ENCODE results near the gene RNF220. TPM values are rescaled to one million over a fixed set of nuclear protein-coding genes. Genes with fewer than 3 reads are reported as not detected.
A peak's percentile ranks its signal among the peaks of the same experiment; 100 is the strongest.

RNF220 gene
- total and polyA plus RNA-seq, 9 of the 15 experiments (the other 6 are each of a cell fraction or from before 2014, with no cell fraction given) = 5.1 to 117 (median 66.9) TPM

GRCh38 chr1:44433209-44433608 lies 28.2 kb downstream of the RNF220 start (continued):
- TF ChIP-seq KAT8 (IDR thresholded peaks at IDR 0.05; ENCODE audit: low read depth) (no peak), C11orf30 (IDR thresholded peaks at IDR 0.05; ENCODE audit: low read depth) (peak; percentile 84), ZFX (CRISPR knock-in tag; IDR thresholded peaks at IDR 0.05) (no peak), NFE2L1 (tag; IDR thresholded peaks at IDR 0.05; ENCODE audit: borderline replicate concordance, low read depth) (peak; percentile 57; the same call in 1 of the 2 replicates), PHTF2 (CRISPR knock-in tag; IDR thresholded peaks at IDR 0.05) (no peak), HNRNPLL (IDR thresholded peaks at IDR 0.05; ENCODE audit: low read depth, low read length, poor library complexity, severe bottlenecking) (no peak), NFE2 (IDR thresholded peaks at IDR 0.05; ENCODE audit: low read depth) (peak; percentile 72), NONO (IDR thresholded peaks at IDR 0.05; ENCODE audit: low read depth in 2 of 2, low read length in 1 of 2) (no peak)

GRCh38 chr1:44436401-44437106 lies 31.5 kb downstream of the RNF220 start:
- in situ Hi-C loops (cut with MboI) = no loop called here

More at GRCh38 chr1:44436401-44437106, 31.5 kb downstream of the RNF220 start:
- FAIRE-seq (no peak), DNase-seq (ENCODE audit: extremely low read depth in 1 of 4, low spot score in 3 of 4) (no peak), ATAC-seq (no peak)
- H3K4me3 ChIP-seq = no peak overlapping the region
- H2AFZ ChIP-seq (ENCODE audit: low read depth, low read length) = no peak overlapping the region
- no peaks in the 10 kb centered on the region for H3K4me1 ChIP-seq (replicated peaks in 1 of 2; ENCODE audit: control insufficient read depth in 2 of 2, insufficient read depth in 2 of 2, low read length in 2 of 2)
- CTCF ChIA-PET (ENCODE audit: low intra/inter-chr PET ratio) = no interaction called here
- H3K27ac ChIP-seq (ENCODE audit: extremely low read depth, low read depth, low read length) = no peak overlapping the region
- no peaks in the 10 kb centered on the region for H4K20me1 ChIP-seq (replicated peaks; ENCODE audit: control insufficient read depth, insufficient read depth, low read length)
- no peak overlapping the region for H3K9ac ChIP-seq (ENCODE audit: insufficient read depth in 1 of 2, low read depth in 2 of 2, low read length in 2 of 2)
- TF ChIP-seq, protein P1, sequence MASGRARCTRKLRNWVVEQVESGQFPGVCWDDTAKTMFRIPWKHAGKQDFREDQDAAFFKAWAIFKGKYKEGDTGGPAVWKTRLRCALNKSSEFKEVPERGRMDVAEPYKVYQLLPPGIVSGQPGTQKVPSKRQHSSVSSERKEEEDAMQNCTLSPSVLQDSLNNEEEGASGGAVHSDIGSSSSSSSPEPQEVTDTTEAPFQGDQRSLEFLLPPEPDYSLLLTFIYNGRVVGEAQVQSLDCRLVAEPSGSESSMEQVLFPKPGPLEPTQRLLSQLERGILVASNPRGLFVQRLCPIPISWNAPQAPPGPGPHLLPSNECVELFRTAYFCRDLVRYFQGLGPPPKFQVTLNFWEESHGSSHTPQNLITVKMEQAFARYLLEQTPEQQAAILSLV (tag; IDR thresholded peaks at IDR 0.05) = no peak
- TF ChIP-seq FOXK2 (conservative IDR thresholded peaks at IDR 0.05 in 1 of 2, IDR thresholded peaks at IDR 0.05 in 1 of 2; ENCODE audit: low read depth in 2 of 2) (no peak), ZNF696 (CRISPR knock-in tag; conservative IDR thresholded peaks at IDR 0.05) (no peak), TSC22D4 (tag; IDR thresholded peaks at IDR 0.05) (no peak), POLR3G (IDR thresholded peaks at IDR 0.05; ENCODE audit: extremely low read depth, insufficient read length, insufficient replicate concordance) (no peak)
- TF ChIP-seq, protein P2, sequence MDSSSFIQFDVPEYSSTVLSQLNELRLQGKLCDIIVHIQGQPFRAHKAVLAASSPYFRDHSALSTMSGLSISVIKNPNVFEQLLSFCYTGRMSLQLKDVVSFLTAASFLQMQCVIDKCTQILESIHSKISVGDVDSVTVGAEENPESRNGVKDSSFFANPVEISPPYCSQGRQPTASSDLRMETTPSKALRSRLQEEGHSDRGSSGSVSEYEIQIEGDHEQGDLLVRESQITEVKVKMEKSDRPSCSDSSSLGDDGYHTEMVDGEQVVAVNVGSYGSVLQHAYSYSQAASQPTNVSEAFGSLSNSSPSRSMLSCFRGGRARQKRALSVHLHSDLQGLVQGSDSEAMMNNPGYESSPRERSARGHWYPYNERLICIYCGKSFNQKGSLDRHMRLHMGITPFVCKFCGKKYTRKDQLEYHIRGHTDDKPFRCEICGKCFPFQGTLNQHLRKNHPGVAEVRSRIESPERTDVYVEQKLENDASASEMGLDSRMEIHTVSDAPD (CRISPR knock-in tag; IDR thresholded peaks at IDR 0.05) = no peak
- POLR2A ChIA-PET = interaction anchor here (0.6 to 2.3 kb wide), 5 partner anchors 8 to 47 kb away, joined by 3 to 8 read pairs (median 5); no protein-coding TSS in a partner anchor
- peaks cover 3 to 18% of the 10 kb centered on the region in 2 experiments for H3K27me3 ChIP-seq (ENCODE audit: control insufficient read depth in 2 of 2, insufficient read depth in 2 of 2, low read length in 2 of 2)
- no peaks in the 10 kb centered on the region for H3K9me1 ChIP-seq (ENCODE audit: control insufficient read depth, insufficient read depth, low read length)
- H3K9me3 ChIP-seq (replicated peaks; ENCODE audit: control insufficient read depth, insufficient read depth, low read depth, low read length) = 0 out of 2 replicates have a peak, but pooled peaks cover 1% of the 10 kb centered on the region
- no TSS peak for BruUV-seq (replicated peaks)
- no peak overlapping the region for H3K4me2 ChIP-seq (ENCODE audit: insufficient read depth, low read length)
- H3K36me3 ChIP-seq (ENCODE audit: control insufficient read depth, insufficient read depth, low read length) = no peaks in the 10 kb centered on the region
- 2% methylated on average over 5 of the region's 5 CpGs for WGBS (ENCODE audit: insufficient coverage, low coverage, missing lambda C conversion rate)
- intact Hi-C loops (cut with micrococcal nuclease) = no loop called here
- no peaks in the 10 kb centered on the region for H3K79me2 ChIP-seq (ENCODE audit: control insufficient read depth, insufficient read depth, low read length)

All from K562 (cell line).